ENCODE measurements around the gene SMURF1. TPM values are rescaled to one million over a fixed set of nuclear protein-coding genes. Genes with fewer than 3 reads are reported as not detected.

Gene SMURF1
- total RNA-seq, 1 experiment from 2014 or later, result 30.2 TPM

DNA sequence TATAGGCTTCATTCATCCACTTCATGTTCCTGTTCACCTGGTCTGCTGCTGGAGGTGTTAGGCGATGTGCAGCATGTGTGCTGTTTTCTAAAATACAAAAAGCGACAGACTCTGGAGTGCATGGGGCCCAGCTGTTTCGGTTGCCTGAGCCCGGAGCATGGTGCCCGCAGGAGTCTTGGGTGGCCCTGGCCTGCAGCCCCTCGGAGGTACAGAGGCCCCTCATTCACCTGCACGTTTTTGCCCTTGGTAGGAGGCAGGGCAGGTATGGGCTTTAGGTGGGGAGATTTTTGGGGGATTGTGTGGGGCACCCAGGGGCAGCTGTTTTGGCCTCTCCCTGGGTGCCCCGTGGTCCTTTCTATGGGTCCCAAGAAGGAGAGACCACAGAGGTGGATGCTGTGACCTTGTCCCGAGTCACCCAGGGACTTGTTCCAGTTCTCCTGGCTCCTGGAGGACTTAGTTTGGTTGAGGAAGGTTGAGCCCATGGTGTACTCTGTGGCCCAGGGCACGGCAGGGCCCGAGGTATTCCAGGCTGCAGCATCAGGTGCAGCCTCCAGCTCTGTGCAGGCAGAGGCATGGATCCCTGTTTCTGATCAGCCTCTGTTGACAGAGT is 134.9 kb downstream of the SMURF1 start:
- H3K36me3 ChIP-seq (ENCODE audit: low read depth, low read length), result peaks cover 32% of the 10 kb centered on the region
- H3K27ac ChIP-seq (ENCODE audit: low read length), result no peak overlapping the region
- no peaks in the 10 kb centered on the region for H3K4me1 ChIP-seq (ENCODE audit: insufficient read depth, low read length)
- no peak overlapping the region for H3K4me3 ChIP-seq (ENCODE audit: low read length)
- TF ChIP-seq EZH2phosphoT487 (IDR thresholded peaks at IDR 0.05; ENCODE audit: borderline replicate concordance, low read length) (no peak), EZH2 (IDR thresholded peaks at IDR 0.05; ENCODE audit: low read length, unreplicated experiment) (no peak), CTCF (conservative IDR thresholded peaks at IDR 0.05; ENCODE audit: low read depth, low read length) (no peak)
- H3F3A ChIP-seq (ENCODE audit: low read length, unreplicated experiment), result no peaks in the 10 kb centered on the region
- intact Hi-C loops (cut with micrococcal nuclease), result no loop called here
- H3K4me2 ChIP-seq (ENCODE audit: low read length), result no peak overlapping the region
- DNase-seq (no peak), ATAC-seq (no peak)
- no peak overlapping the region for H2AFZ ChIP-seq (ENCODE audit: low read length)
- H3K9me2 ChIP-seq (replicated peaks; ENCODE audit: low read length), result no peaks in the 10 kb centered on the region
- CTCF ChIA-PET, result no interaction called here
- H3K27me3 ChIP-seq (ENCODE audit: low read length), result no peaks in the 10 kb centered on the region
- H3K9me3 ChIP-seq (ENCODE audit: low read length), result no peaks in the 10 kb centered on the region
- H3K79me2 ChIP-seq (ENCODE audit: low read length), result no peaks in the 10 kb centered on the region
- H3K9ac ChIP-seq (ENCODE audit: low read length), result no peak overlapping the region
- POLR2A ChIA-PET (ENCODE audit: unreplicated experiment), result no interaction called here
- BruUV-seq (replicated peaks), result no TSS peak
- H4K20me1 ChIP-seq (ENCODE audit: low read length), result no peaks in the 10 kb centered on the region

DNA sequence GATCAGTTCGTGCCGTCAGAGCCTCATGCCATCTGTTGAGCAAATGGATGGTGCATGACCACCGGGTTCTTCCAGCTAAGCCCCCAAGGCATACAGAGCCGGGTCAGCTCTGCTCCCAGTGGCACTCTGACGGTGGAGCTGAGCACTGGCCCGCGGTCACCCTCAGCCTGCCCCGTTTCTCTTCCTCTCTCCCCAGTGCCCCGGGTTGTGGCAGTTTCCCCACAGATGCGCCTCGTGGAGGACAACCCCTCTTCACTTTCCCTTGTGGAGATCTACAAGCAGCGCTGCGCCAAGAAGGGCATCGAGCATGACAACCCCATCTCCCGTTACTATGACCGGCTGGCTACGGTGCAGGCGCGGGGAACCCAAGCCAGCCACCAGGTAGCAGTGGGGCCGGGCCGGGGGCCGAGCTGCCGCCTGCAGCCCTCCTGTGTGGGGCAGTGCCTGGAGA is 135.7 kb downstream of the SMURF1 start:
- Histone ChIP-seq H3K4me1 (ENCODE audit: insufficient read depth, low read length) (no peaks in the 10 kb centered on the region), H3K4me3 (ENCODE audit: low read length) (no peak overlapping the region), H3K27ac (ENCODE audit: low read length) (no peak overlapping the region), H3K27me3 (ENCODE audit: low read length) (no peaks in the 10 kb centered on the region), H3K9me2 (replicated peaks; ENCODE audit: low read length) (no peaks in the 10 kb centered on the region), H2AFZ (ENCODE audit: low read length) (no peak overlapping the region), H3F3A (ENCODE audit: low read length, unreplicated experiment) (no peaks in the 10 kb centered on the region), H3K36me3 (ENCODE audit: low read depth, low read length) (peaks cover 27% of the 10 kb centered on the region), H3K9ac (ENCODE audit: low read length) (no peak overlapping the region), H3K4me2 (ENCODE audit: low read length) (no peak overlapping the region), H3K79me2 (ENCODE audit: low read length) (no peaks in the 10 kb centered on the region), H3K9me3 (ENCODE audit: low read length) (no peaks in the 10 kb centered on the region), H4K20me1 (ENCODE audit: low read length) (no peaks in the 10 kb centered on the region)
- TF ChIP-seq EZH2phosphoT487 (IDR thresholded peaks at IDR 0.05; ENCODE audit: borderline replicate concordance, low read length) (no peak), CTCF (conservative IDR thresholded peaks at IDR 0.05; ENCODE audit: low read depth, low read length) (no peak), EZH2 (IDR thresholded peaks at IDR 0.05; ENCODE audit: low read length, unreplicated experiment) (no peak)
- ChIA-PET POLR2A (ENCODE audit: unreplicated experiment) (no interaction called here), CTCF (no interaction called here)
- no TSS peak for BruUV-seq (replicated peaks)
- intact Hi-C loops (cut with micrococcal nuclease), result no loop called here
- DNase-seq (no peak), ATAC-seq (no peak)

- Histone ChIP-seq H2AFZ (ENCODE audit: low read length) (no peak overlapping the region), H3K9me3 (ENCODE audit: low read length) (no peaks in the 10 kb centered on the region), H3K4me2 (ENCODE audit: low read length) (no peak overlapping the region), H3K36me3 (ENCODE audit: low read depth, low read length) (peaks cover 20% of the 10 kb centered on the region), H3K9me2 (replicated peaks; ENCODE audit: low read length) (no peaks in the 10 kb centered on the region), H3K79me2 (ENCODE audit: low read length) (no peaks in the 10 kb centered on the region), H3K4me3 (ENCODE audit: low read length) (no peak overlapping the region), H3K4me1 (ENCODE audit: insufficient read depth, low read length) (no peaks in the 10 kb centered on the region), H3F3A (ENCODE audit: low read length, unreplicated experiment) (no peaks in the 10 kb centered on the region), H4K20me1 (ENCODE audit: low read length) (no peaks in the 10 kb centered on the region), H3K27ac (ENCODE audit: low read length) (no peak overlapping the region), H3K27me3 (ENCODE audit: low read length) (no peaks in the 10 kb centered on the region), H3K9ac (ENCODE audit: low read length) (no peak overlapping the region)
- POLR2A ChIA-PET (ENCODE audit: unreplicated experiment), result no interaction called here
- CTCF ChIA-PET, result no interaction called here
- intact Hi-C loops (cut with micrococcal nuclease), result no loop called here
- no TSS peak for BruUV-seq (replicated peaks)
- TF ChIP-seq EZH2phosphoT487 (IDR thresholded peaks at IDR 0.05; ENCODE audit: borderline replicate concordance, low read length), result no peak
- no peak for TF ChIP-seq CTCF (conservative IDR thresholded peaks at IDR 0.05; ENCODE audit: low read depth, low read length)
- TF ChIP-seq EZH2 (IDR thresholded peaks at IDR 0.05; ENCODE audit: low read length, unreplicated experiment), result no peak
- ATAC-seq, result no peak
- DNase-seq, result no peak
Observed at GRCh38 chr7:99006739-99007424, 137.0 kb downstream of the SMURF1 start.

All from PC-3 (cell line).